Smooth muscle cell (in vitro differentiated cells): ENCODE results near the gene LPCAT1. TPM values are rescaled to one million over a fixed set of nuclear protein-coding genes. Genes with fewer than 3 reads are reported as not detected.

ENCODE experiments used
- DNase-seq: peaks from one replicate; lab custom pipeline; 2025; ENCODE audit not compliant: unreplicated experiment; lab: John Stamatoyannopoulos, UW
- H2AFZ ChIP-seq: fragments of 200-600 bp; sonication (generic); 2 replicates; pipeline ENCODE4 v1.6.0; 2016; ENCODE audit warnings: antibody characterized with exemption, low read depth, mild to moderate bottlenecking
- H3F3A ChIP-seq: fragments of 200-600 bp; sonication (generic); 2 replicates; pipeline ENCODE4 v1.6.0; 2017; ENCODE audit warnings: antibody characterized with exemption, low read depth
- H3K27ac ChIP-seq: fragments of 200-600 bp; sonication (generic); 2 replicates; pipeline ENCODE4 v1.5.1; 2016; ENCODE audit warnings: low read depth, mild to moderate bottlenecking
- H3K27me3 ChIP-seq: fragments of 200-600 bp; sonication (generic); 2 replicates; pipeline ENCODE4 v1.6.1; 2016; ENCODE audit warnings: low read depth, mild to moderate bottlenecking
- H3K36me3 ChIP-seq: fragments of 200-600 bp; sonication (generic); 2 replicates; pipeline ENCODE4 v1.5.1; 2016; ENCODE audit warnings: low read depth
- H3K4me1 ChIP-seq: fragments of 200-600 bp; sonication (generic); 2 replicates; pipeline ENCODE4 v1.5.1; 2016; ENCODE audit warnings: low read depth
- H3K4me2 ChIP-seq: fragments of 200-600 bp; sonication (generic); 2 replicates; pipeline ENCODE4 v1.6.0; 2016; ENCODE audit warnings: mild to moderate bottlenecking
- H3K4me3 ChIP-seq: fragments of 200-600 bp; sonication (generic); 2 replicates; pipeline ENCODE4 v1.5.1; 2016; ENCODE audit warnings: mild to moderate bottlenecking
- H3K79me2 ChIP-seq: fragments of 200-600 bp; sonication (generic); 2 replicates; pipeline ENCODE4 v1.6.0; 2016; ENCODE audit warnings: low read depth, mild to moderate bottlenecking
- H3K9ac ChIP-seq: fragments of 200-600 bp; sonication (generic); 2 replicates; pipeline ENCODE4 v1.6.0; 2016; ENCODE audit warnings: low read depth
- H3K9me3 ChIP-seq: fragments of 200-600 bp; sonication (generic); replicated peaks from 2 replicates; pipeline ENCODE4 v1.5.1; 2016; ENCODE audit warnings: low read depth
- H4K20me1 ChIP-seq: fragments of 200-600 bp; sonication (generic); 2 replicates; pipeline ENCODE4 v1.6.0; 2016; ENCODE audit warnings: low read depth
- CTCF ChIP-seq: fragments of 200-600 bp; sonication (generic); IDR thresholded peaks from 2 replicates; pipeline ENCODE4 v1.5.1; 2017; ENCODE audit warnings: borderline replicate concordance, mild to moderate bottlenecking, antibody characterized with exemption; ENCODE audit not compliant: insufficient read depth, poor library complexity, severe bottlenecking
- WGBS: methylation state at CpG from one replicate; pipeline ENCODE4 v1.1.7; 2016; ENCODE audit warnings: low lambda C conversion rate; 5-methylcytosine and 5-hydroxymethylcytosine counted together
- microRNA-seq: library from miRNA; unstranded; fragments of <30 nt; microRNA quantifications from one replicate; pipeline ENCODE4, GENCODE V29; 2016; ENCODE audit warnings: borderline number of aligned reads
- polyA plus RNA-seq: library from polyadenylated mRNA; unstranded; fragments of >200 nt; fragmentation: Nextera tagmentation; extraction: Ambion mirVana; gene quantifications from 2 replicates; pipeline ENCODE4 v1.2.1, GENCODE V29; 2016
- small RNA-seq: library from RNA; depleted of rRNA; stranded (forward); fragments of <200 nt; gene quantifications from one replicate; pipeline ENCODE3, GENCODE V24; 2014
- total RNA-seq: library from RNA; depleted of rRNA; stranded (reverse); fragments of >200 nt; gene quantifications from 2 replicates; pipeline ENCODE4 v1.2.3, GENCODE V29; 2014

The LPCAT1 gene
- total and polyA plus RNA-seq, 2 experiments from 2014 or later: 42.7 to 50.1 TPM

DNA sequence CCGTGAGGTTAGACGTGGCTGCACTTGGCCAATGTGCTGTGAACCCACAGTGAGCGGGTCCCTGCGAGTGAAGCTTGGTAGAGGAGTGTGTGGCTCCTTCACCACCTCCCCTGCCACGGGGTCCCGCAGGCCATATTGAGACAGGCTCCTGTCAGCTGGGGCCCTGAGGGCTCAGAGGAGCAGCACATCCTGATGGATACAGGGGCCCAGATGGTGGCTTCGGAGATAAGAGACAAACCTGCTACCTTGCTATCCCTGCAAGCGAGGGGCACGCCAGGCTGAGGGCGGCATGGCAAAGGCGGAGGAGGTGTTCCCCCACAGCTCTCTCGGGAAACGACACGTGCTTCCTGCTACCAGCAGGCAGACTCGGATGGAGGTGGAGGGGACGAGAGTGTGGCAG lies 111.6 kb downstream of the LPCAT1 start:
- no peaks in the 10 kb centered on the region for H3K9me3 ChIP-seq
- no peaks in the 10 kb centered on the region for H3K4me1 ChIP-seq
- no peak overlapping the region for H3K4me3 ChIP-seq
- H2AFZ ChIP-seq: no peak overlapping the region
- no peaks in the 10 kb centered on the region for H4K20me1 ChIP-seq
- no peaks in the 10 kb centered on the region for H3F3A ChIP-seq
- H3K27ac ChIP-seq: no peak overlapping the region
- H3K36me3 ChIP-seq: no peaks in the 10 kb centered on the region
- no peaks in the 10 kb centered on the region for H3K27me3 ChIP-seq
- DNase-seq: no peak
- H3K79me2 ChIP-seq: no peaks in the 10 kb centered on the region
- H3K9ac ChIP-seq: no peak overlapping the region
- TF ChIP-seq CTCF: no peak
- no peak overlapping the region for H3K4me2 ChIP-seq
- 80% methylated on average over 16 of the region's 16 CpGs for WGBS

Small RNAs within 50 kb of the gene (microRNA-seq; reads per million reads assigned to microRNA genes)
- gene MIR6075: not detected

Small RNAs within 50 kb of the gene (small RNA-seq; reads per million reads assigned to genes)
- gene MIR6075: not detected

Other genes starting within 250 kb of the LPCAT1 start
- gene TERT, start 228.9 kb downstream of the LPCAT1 start, total RNA-seq: not detected in 2 replicates
- not detected in 2 replicates for gene TERT, start 228.9 kb downstream of the LPCAT1 start, polyA plus RNA-seq
- 86.3 and 127 TPM in 2 replicates for gene CLPTM1L, start 178.9 kb downstream of the LPCAT1 start, total RNA-seq
- 125 and 135 TPM in 2 replicates for gene CLPTM1L, start 178.9 kb downstream of the LPCAT1 start, polyA plus RNA-seq
- not detected in 2 replicates for gene SLC6A3, start 78.5 kb downstream of the LPCAT1 start, total RNA-seq
- gene SLC6A3, start 78.5 kb downstream of the LPCAT1 start, polyA plus RNA-seq: not detected in 2 replicates